GDM1 (cell line): Measurements from ENCODE around the gene PARD3B.

Experiments used
- DNase-seq: peaks from one replicate; lab custom pipeline; 2025; lab: John Stamatoyannopoulos, UW

The PARD3B gene

DNA sequence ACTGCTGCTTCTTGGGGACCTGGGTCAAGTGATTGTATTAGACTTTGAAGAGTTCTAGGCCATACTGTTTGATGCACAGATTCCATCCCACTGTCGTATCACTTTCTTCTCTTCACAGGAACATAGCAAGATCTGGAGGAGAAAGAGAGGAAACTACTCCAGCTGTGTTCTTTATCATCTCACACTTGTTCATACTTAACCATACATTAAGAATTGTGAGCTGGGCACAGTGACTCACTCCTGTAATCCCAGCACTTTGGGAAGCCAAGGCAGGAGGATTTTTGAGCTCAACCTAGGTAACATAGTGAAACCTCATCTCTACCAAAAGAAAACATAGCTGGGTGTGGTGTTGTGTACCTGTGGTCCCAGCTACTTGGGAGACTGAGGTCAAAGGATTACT is 111.7 kb downstream of the PARD3B start:
- no peak for DNase-seq

DNA sequence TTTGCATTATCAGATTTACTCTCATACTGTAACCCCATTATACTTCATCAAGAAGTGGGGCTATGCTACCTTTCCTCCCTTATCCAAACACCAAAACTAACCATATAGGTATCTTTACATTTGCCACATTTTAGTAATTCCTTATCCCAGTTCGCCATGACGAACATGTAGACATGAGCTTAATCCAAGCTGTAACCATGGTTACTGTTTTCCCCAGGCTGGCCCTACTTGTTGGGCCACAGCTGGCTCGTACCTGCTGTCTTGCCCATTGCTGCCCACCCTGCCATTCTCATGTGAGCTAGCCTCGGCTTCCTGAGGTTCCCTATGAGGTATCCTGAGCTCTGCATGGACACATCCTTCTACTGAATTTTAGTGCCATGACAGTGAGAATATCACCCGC is 117.7 kb downstream of the PARD3B start:
- no peak for DNase-seq

DNA sequence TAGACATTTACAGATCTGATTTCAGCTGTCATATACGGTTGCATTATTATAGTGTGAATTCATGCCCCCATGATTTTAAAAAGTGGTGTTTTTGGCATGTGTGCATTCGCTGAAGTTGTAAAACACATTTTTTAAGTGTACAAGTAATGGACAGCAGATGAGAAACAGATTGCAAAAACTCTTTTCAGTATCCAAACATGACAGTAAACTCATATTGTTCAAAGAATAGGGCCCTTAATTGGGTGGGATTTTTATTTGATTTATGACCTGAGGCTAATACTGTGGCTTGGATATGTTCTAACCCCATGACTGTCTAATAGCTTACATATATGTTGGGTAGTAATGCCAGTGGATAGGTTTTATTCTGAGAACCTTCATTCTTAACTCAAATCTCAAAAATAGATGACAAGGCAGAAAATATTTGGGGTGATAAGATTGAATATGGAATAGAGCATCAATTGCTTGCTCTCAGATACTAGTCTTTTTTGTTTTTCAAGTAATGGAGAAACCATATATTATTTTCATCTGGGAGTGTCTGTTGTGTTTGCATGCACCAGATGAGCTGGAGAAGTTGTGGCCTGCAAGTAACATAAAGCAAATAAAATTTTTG is 118.6 kb downstream of the PARD3B start:
- DNase-seq: no peak

DNA sequence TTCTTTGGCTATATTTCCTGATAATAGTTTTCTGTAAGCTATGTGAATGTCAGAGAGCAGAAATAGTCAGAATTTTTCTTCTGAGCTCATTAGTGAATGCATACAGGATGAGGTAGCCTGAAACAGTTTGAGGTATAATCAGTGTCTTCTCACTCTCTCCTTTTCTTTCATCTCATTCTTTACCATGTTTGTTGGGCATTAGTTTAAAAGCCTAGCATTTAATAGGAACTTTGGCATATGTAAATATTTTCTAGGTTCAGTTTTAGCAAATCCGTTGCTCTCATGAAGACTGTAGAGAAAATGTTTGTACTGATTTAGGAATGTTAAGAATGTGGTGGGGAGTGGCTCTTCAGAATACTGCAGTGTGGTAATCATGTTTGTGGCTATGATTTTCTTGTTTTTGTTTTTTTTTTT is 119.4 kb downstream of the PARD3B start:
- no peak for DNase-seq

DNA sequence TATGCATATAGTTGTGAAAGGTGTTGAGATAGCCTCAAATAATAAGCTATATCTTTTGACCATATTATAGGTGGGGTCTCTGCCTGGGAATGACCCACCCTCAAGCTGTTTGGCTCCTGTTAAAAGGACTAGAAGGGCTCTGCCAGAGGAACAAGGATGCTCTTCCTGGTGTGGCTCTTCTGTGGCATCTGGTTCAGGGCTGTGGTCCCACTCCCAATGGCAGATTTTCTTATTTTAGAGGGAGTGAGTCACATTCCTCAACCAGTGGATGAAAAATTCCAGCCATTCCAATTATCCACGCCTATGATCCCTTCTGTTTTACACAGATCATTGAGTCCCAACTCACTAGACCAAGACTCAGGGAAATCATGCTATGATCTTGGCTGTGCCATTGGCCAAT is 119.9 kb downstream of the PARD3B start:
- no peak for DNase-seq

DNA sequence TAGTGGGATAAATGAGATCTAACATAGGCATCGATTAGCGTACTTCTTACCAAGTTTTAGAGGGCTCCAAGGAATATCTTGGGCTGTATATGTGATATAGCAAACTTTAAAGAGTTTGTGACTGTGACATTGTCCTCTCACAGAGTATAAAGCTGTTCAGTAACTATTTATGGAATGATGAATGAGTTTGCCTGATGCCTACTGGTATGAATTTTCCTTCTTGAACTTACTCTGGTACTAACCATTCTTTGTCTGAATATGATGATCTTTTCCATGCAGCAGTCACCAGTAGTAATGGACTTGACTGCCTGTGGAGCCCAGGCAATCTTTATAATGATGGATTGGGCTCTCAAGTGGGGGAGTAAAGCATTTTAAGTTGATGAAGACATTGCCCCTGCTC is 120.5 kb downstream of the PARD3B start:
- no peak for DNase-seq

DNA sequence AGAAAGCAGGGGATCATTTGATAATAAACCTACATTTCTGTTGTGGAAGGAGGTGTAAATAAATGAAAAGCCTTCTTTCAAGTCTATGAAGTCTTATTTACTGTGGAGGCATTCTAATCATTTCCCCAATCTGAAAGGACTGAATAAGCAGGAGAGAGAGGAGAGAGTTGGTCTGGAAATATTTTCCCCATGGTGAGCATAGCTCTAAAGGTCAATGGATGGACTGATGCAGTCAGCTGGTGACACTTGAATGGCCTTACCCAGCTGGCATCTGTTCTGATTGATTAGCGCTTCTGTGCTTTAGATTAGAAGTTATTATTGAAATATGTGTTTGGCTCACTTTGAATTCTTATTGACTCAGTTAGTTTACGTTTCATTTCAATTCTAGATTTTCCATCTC is 122.7 kb downstream of the PARD3B start:
- DNase-seq: no peak

DNA sequence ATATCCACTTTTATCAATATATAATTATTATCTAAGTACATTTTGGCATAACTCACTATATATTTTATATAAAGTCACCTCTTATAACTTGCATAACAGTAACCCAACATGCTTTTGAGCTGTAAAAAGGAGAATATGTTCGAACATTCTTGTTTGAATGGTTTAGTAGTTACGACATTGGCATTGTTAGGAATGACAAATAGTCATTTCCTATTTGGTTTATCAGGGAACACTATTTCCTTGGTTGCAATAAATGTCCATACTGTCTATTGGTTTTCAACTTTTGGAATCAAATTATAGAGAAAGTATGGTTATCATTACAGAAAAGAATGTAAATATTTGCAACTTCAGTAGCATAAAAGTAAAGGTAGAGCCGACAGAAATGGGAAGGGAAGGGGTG is 124.1 kb downstream of the PARD3B start:
- no peak for DNase-seq

DNA sequence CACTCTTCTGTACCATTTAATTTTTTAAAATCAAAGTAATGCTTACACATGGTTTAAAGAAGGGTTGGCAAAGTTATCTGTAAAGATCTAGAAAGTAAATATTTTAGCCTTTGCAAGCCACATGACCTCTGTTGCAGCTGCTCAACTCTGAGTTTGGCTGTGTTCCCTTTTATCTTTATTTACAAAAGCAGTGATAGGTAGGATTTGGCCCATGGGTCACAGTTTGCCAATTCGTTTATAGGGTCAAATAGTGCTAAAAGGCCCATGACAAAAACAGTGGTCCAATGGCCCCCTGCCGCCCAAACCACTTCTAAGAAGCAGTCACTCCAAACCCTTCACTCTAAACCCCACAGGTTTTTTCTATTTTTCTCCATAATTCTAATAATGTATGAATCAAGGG is 124.8 kb downstream of the PARD3B start:
- DNase-seq: no peak

DNA sequence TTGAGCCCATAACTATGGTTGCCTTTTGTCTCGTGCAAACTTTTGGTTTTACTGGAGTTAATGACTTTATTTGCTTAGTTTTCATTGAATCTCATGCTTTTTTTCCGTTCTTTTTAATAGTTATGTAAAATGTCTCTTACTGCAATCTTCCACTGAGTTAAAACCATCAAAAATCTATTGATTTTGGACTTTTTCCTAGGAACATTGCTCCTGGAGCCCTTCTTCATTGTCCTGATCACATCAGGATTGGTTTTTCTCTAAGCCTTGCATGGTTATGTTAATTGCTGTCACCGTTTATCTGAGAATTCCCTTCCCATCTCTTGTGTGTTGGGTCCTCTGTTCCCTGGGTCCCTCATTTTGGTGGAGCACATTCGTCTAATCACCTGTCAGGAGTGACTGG is 125.5 kb downstream of the PARD3B start:
- no peak for DNase-seq

DNA sequence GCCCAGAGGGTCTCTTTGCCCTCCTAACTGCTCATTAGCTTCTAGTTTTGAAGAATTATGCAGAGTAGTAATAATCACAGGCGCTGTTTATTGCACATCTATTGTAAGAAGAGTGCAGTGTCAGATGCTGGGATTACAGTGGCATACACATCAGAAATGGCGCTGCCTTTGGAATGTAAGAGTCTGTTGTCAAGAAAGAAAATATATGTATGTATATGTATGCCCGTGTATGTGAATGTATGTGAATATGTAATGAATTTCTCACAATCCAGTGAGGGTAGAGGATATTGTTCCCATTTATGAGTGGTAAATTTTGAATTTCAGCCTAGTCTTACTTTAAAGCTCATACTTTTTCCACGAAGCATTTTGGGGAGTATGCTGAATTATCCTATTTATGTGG is 127.5 kb downstream of the PARD3B start:
- no peak for DNase-seq

DNA sequence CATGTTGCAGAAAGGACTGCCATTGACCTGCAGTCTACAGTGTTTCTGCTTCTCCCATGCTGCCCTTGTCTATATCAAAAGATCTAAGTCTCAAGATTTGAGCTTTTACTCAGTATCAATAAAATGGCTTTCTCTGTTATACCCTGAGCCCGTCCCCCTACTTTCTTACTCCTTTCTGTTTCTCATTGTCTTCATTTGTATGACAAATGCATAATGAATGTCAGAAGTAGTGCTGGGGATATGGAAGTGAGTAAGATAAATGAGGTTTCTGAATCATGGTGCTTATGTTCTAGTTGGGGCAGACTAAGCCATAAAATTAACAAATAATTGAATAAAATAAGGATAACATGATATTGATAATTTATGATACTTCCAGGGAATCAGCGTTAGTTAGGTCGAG is 128.6 kb downstream of the PARD3B start:
- DNase-seq: no peak

DNA sequence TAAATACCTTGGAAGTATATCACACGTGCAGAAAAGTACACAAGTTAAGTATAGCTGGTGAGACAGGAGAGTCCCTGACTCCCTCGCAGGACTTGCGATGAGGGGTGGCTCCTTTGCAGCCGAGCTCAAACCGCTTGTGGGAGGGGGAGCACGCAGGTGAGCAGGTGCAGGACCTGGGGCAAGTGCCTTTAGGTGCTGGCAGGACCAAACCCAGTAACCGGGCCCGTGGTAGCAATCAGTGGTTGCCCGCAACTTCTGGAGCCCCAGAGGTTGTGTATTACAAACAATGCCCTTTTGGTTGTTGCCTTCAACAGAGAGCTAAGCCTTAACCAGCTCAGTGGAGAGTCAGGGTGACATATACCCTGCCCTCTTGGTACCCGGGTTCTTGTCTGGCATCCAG is 132.8 kb downstream of the PARD3B start:
- DNase-seq: no peak

DNA sequence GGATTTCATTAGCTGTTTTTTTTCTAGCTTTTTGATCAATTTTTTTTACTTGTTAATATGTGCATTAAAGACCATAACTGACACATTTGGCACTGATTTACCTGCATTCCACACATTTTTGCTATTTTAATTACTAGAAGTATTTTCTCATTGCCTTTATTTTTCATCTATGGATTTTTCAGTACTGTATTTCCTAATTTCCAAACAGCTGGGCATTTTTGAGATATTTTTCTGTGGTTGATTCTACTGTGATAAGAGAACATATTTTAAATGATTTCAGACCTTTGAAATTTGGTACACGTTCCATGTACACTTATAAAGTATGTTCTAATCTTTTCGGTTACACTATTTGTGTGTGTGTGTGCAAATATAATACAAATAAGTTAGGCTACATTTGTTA is 135.3 kb downstream of the PARD3B start:
- no peak for DNase-seq

DNA sequence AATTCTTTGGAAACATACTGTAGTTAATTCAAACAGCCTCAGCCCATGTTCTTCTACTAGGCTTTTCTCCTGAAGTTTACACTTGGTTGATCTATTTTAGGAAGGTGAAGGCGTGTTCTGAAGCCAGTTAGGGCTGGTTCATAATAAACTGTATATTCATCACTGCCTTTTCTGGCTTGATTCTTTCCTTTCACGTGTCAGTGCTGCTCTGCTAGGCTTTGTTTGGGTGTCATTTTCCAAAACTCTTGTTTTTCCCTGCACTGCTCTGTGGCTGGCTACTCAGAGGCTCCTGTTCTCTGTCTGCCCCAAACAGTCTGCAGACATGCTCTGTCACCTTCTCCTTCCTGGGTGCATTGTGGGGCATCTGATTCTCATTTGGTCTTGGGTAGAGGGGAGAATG is 136.1 kb downstream of the PARD3B start:
- DNase-seq: no peak

DNA sequence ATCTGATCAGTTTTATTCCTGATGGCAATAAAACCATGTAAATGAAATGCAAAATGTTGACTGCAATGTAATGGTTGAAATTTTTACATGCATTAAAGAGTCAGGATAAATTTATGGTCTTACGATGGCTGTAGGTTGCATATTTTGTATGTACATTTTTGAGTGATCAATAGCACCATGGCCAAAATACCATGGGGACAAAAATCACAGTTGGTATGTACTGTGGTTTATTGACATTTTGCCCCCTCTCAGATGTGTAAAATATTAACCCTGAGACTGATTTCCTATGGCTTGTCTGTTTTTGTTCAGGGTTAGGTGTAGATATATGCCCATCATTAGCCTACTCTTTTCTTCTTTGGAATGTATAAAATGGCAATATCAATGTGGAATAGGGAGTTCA is 138.1 kb downstream of the PARD3B start:
- DNase-seq: no peak

DNA sequence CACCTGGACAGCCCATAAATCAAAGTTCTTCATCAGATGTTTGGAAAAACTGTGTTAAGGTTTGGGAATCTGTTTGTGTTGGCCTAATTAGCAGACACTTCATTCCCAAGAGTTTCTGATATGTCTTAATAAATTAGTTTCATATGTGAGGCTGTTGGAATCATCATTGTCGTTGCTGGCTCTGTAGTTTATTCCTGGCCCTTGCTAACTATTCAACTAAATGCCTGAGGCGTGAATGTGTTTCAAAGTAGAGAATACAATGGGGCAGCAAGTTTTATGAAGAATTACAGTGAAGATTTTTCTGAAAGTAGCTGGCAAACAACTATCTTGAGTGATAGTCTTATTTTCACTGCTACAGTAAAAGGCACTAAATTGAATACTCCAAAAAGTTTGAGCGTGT is 141.1 kb downstream of the PARD3B start:
- no peak for DNase-seq

DNA sequence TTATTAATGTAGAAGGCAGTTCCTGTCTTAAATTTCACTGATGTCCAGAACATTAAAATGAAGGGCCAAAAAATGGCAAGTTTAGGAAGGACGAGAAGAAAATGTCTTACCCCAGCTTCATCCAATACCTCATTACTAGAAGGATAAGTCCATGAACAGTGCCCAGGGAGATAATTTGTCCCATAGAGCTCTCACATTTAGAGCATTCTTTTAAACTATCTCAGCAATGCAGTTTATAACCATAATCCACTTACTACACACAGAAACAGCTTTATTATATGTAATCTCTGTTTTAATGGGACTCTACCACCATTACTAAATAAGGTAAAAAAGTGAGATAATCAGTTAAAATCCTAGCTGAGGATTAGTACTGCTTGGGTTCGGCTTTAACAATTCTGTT is 142.5 kb downstream of the PARD3B start:
- no peak for DNase-seq

DNA sequence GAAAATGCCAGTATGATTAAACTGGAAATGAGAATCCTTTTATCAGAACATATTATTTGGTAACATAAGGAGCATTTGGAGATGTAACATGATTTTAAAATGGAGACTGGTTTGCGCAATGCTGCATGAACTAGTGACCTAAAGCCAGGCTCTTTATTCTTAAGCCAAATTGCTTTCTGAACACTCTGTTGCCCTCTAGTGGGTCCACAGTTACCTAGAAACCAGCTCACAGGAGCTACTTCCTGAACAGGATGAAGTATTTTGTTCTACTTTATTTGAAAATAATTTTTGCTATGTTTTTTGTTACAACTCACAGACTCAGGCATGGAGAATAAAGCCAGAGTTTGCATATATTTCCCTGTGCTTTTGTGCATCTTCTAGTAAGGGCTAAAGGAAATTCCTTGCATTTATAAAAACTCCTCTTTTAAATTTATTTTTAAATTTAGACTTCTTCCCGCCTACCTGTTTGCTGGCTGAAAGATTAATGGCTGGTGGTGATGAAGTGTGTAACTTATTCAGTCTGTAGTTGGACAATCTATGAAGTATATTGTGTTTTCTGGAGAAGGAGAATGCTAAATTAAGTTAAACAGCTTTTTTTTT is 146.7 kb downstream of the PARD3B start:
- peak; percentile 49 for DNase-seq

DNA sequence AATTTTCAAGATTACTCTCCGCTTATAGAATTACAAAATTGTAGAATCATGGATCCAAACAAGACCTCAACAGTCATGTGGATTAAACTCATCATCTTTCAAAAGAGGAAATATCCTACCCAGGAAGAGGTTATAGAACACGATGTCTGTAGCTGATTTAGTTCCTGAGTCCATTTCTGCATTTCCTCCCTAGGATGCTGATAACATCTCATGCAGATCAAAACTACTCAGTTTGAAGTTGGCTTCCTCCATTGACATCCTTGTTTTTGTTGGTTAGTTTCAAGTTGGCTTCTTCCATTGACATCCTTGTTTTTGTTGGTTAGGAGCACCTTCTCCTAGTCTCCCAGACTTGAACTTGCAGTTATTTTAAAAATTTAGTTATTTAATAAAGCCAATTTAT is 147.5 kb downstream of the PARD3B start:
- DNase-seq: no peak

DNA sequence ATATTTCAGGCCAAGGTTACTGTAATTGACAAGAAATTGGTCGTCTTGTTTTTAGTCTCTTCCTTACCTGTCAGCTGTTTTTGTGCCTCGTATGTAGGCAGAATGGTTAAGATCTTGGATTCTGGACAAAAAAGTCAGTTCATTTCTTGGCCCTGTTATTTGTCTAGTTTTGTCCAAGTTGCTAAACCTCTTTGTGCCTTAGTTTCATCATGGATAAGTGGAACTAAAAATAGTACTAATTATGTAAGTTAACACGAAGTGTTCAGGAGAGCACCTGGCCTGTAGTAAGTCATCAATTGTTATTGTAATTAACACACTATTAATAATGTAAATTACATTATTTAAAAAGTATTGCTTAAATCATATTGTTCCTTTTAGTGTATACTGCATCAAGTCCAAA is 148.0 kb downstream of the PARD3B start:
- DNase-seq: no peak

DNA sequence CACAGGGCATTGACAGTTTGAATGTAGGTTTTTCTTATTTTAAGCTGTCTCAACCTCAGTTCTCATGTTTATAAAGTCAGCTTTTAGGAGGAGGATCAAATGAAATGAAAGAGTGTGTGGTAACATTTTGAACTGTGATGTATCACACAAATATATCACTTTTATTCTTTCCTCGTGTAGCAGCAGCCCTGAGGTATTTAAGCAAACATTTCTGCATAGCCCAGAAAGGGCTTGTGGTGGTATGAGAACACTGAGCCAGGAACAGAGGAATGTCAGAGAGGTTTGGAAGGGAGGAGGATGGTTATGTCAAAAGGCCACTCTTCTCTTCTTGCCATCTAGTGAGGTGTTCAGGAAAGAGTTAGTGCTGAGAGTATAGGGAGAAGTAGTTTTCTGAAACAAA is 150.2 kb downstream of the PARD3B start:
- DNase-seq: no peak

DNA sequence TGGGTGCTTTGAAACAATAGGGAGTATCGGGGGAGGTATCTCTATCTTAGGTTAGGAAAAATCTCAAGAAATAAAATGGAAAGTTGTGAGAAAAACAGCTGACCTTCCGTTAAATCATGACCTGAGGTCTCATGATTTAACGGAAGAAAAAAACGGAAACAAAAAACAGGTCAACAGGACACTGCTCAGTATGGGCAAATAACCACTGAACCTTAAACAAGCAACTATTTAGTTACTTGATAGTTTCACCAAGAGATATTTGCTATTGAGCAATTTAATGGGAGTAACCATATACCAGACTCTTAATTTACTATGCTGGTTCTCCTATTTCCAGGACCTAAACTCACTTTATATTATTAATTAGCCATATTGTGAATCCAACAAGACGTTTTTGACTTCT is 150.8 kb downstream of the PARD3B start:
- DNase-seq: no peak

DNA sequence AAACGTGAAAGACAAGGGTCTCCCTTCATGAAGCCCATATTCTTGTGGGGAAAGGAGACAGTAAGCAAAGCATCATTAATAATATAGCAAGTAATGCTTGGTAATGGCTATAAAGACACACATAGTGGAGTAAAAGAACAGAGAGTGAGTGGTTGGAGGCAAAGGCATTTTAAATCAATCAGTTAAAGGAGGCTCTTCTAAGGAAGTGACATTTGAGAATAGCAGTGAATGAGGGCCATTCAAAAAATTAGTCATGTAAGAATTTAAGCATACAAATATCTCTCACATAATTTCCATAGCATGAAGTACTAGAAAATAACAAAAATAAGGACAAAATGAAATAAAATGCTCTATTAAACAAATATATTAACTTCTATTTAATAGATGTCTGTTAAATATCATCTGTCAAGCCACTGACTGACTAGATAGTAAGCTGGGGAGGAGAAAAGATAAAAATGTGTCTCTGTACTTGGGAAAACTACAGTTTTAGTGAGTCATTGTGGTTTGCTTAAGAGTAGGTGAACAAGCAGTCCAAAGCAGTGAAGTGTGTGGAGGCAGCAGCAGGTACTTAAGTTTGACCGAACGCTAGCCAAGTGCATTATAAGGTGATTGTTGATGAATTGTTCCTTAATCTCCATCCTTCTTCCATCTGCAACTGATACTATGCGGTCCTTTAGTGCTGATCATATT is 160.1 kb downstream of the PARD3B start:
- no peak for DNase-seq
